ENCODE data around the gene SPTB. TPM values are rescaled to one million over a fixed set of nuclear protein-coding genes. Genes with fewer than 3 reads are reported as not detected.

The SPTB gene
- total and polyA plus RNA-seq, 10 of the 15 experiments (the other 5 are each of a cell fraction or from before 2014, with no cell fraction given), result under 0.01 to 0.04 (median 0.02) TPM; not detected in 4

DNA sequence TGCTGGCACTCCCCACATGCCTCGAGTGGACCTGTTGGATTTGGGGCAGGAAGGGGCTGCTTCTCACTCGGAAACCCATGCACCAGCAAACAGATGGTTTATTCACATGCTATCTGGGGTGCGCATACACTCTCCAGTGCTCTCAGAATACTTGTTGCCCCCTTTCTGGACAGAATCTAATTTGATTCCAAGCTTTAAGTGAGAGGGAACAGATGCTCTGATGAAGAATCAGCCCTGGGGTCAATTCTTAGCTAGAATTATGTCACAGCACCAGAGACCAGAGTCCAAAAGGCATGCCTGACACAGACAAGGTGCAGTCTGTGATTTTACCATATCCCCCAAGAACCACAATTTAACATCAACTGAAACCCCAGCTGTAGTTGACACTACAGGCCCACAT lies 83.8 kb downstream of the SPTB start:
- Histone ChIP-seq H3K9ac (ENCODE audit: control insufficient read depth, insufficient read depth, low read length) (no peak overlapping the region), H2AFZ (ENCODE audit: control insufficient read depth, low read depth, low read length) (no peak overlapping the region), H3K79me2 (ENCODE audit: control insufficient read depth, insufficient read depth, low read length) (no peaks in the 10 kb centered on the region), H3K4me2 (ENCODE audit: control insufficient read depth, insufficient read depth) (no peak overlapping the region), H4K20me1 (ENCODE audit: control insufficient read depth, insufficient read depth) (no peaks in the 10 kb centered on the region), H3K27me3 (replicated peaks in 1 of 2; ENCODE audit: control insufficient read depth in 2 of 2, insufficient read depth in 2 of 2, low read length in 1 of 2) (no peaks in the 10 kb centered on the region; a peak in 2 of 4 replicates), H3K36me3 (ENCODE audit: control insufficient read depth in 2 of 2, insufficient read depth in 2 of 2, low read length in 1 of 2) (no peaks in the 10 kb centered on the region), H3K4me1 (ENCODE audit: control insufficient read depth, insufficient read depth, low read length) (no peaks in the 10 kb centered on the region), H3K27ac (ENCODE audit: control insufficient read depth, insufficient read depth) (no peak overlapping the region), H3K9me3 (replicated peaks; ENCODE audit: control insufficient read depth, insufficient read depth, low read length) (no peaks in the 10 kb centered on the region), H3K4me3 (no peak overlapping the region)
- intact Hi-C loops (cut with micrococcal nuclease; ENCODE audit: unreplicated experiment) (no loop called here), in situ Hi-C loops (cut with MboI) (no loop called here)
- ChIA-PET POLR2A (no interaction called here), RAD21 (ENCODE audit: unreplicated experiment) (interaction anchor here (0.7 kb wide), 1 partner anchor 97 kb away, joined by 3 read pairs; no protein-coding TSS in a partner anchor), SMC1A (ENCODE audit: uncharacterized antibody, unreplicated experiment) (no interaction called here), CTCF (interaction anchor here (0.6 to 1.7 kb wide), 4 partner anchors 34 to 466 kb away, joined by 3 to 8 read pairs (median 3); no protein-coding TSS in a partner anchor)
- no TSS peak for BruUV-seq (replicated peaks)
- ATAC-seq, result no peak
- TF ChIP-seq SUPT20H (IDR thresholded peaks at IDR 0.05; ENCODE audit: borderline replicate concordance, control insufficient read depth, low read depth, low read length), result no peak
- no peak for TF ChIP-seq HDAC2 (IDR thresholded peaks at IDR 0.05)
- TF ChIP-seq PML (IDR thresholded peaks at IDR 0.05; ENCODE audit: low read length), result no peak
- TF ChIP-seq LARP7 (IDR thresholded peaks at IDR 0.05), result no peak
- TF ChIP-seq, protein P1, sequence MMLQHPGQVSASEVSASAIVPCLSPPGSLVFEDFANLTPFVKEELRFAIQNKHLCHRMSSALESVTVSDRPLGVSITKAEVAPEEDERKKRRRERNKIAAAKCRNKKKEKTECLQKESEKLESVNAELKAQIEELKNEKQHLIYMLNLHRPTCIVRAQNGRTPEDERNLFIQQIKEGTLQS (IDR thresholded peaks at IDR 0.05; ENCODE audit: borderline replicate concordance, extremely low read depth, low read depth, low read length), result no peak
- TF ChIP-seq, protein P2, sequence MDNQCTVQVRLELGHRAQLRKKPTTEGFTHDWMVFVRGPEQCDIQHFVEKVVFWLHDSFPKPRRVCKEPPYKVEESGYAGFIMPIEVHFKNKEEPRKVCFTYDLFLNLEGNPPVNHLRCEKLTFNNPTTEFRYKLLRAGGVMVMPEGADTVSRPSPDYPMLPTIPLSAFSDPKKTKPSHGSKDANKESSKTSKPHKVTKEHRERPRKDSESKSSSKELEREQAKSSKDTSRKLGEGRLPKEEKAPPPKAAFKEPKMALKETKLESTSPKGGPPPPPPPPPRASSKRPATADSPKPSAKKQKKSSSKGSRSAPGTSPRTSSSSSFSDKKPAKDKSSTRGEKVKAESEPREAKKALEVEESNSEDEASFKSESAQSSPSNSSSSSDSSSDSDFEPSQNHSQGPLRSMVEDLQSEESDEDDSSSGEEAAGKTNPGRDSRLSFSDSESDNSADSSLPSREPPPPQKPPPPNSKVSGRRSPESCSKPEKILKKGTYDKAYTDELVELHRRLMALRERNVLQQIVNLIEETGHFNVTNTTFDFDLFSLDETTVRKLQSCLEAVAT (IDR thresholded peaks at IDR 0.05), result no peak
- TF ChIP-seq, protein P3, sequence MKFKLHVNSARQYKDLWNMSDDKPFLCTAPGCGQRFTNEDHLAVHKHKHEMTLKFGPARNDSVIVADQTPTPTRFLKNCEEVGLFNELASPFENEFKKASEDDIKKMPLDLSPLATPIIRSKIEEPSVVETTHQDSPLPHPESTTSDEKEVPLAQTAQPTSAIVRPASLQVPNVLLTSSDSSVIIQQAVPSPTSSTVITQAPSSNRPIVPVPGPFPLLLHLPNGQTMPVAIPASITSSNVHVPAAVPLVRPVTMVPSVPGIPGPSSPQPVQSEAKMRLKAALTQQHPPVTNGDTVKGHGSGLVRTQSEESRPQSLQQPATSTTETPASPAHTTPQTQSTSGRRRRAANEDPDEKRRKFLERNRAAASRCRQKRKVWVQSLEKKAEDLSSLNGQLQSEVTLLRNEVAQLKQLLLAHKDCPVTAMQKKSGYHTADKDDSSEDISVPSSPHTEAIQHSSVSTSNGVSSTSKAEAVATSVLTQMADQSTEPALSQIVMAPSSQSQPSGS (IDR thresholded peaks at IDR 0.05; ENCODE audit: low read length), result no peak
- no peak for DNase-seq (ENCODE audit: low read depth, low spot score)
- 33% methylated on average over 3 of the region's 3 CpGs for WGBS (ENCODE audit: insufficient coverage, insufficient replicate concordance, low lambda C conversion rate, missing lambda C conversion rate)
- FAIRE-seq, result no peak
